Measurements from ENCODE around the gene PTDSS2.

DNA sequence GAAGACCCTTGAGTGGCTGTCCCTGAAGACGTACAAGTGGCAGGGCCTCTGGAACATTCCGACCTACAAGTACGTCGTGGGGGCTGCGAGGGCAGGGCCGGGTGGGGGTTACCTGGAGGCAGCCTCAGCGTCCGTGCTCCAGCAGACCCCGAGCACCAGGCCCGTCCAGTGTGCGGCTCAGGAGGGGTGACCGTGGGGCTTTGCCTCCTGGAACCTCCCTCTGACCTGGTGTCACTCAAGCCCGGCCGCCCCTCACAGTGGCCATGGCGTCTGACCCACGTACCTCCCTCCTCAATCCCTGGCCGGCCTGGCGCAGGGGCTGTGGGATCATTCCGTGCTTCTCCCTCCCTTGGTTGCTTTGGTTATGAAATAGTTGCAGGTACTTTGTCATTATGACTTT, 38.5 kb downstream of the PTDSS2 start:
- TF ChIP-seq, protein P1, sequence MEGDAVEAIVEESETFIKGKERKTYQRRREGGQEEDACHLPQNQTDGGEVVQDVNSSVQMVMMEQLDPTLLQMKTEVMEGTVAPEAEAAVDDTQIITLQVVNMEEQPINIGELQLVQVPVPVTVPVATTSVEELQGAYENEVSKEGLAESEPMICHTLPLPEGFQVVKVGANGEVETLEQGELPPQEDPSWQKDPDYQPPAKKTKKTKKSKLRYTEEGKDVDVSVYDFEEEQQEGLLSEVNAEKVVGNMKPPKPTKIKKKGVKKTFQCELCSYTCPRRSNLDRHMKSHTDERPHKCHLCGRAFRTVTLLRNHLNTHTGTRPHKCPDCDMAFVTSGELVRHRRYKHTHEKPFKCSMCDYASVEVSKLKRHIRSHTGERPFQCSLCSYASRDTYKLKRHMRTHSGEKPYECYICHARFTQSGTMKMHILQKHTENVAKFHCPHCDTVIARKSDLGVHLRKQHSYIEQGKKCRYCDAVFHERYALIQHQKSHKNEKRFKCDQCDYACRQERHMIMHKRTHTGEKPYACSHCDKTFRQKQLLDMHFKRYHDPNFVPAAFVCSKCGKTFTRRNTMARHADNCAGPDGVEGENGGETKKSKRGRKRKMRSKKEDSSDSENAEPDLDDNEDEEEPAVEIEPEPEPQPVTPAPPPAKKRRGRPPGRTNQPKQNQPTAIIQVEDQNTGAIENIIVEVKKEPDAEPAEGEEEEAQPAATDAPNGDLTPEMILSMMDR (IDR thresholded peaks at IDR 0.05): no peak
- TF ChIP-seq POLR2A (IDR thresholded peaks at IDR 0.05) (no peak), POLR2AphosphoS5 (IDR thresholded peaks at IDR 0.05) (no peak)
